Vagina (tissue), 2 donors: ENCODE results near the gene SNX6. TPM values are rescaled to one million over a fixed set of nuclear protein-coding genes. Genes with fewer than 3 reads are reported as not detected.
"Not testable (repeated sequence)": the region's sequence is repeated elsewhere in the genome, so short reads cannot be mapped to it uniquely, and the experiment has no call there.

Experiments used
- DNase-seq, 2 donors: peaks; one replicate each; pipeline ENCODE4 v3.0.0-alpha.2; 2017; ENCODE audit errors: extremely low spot score in 2 of 2
- H3K27ac ChIP-seq: fragments of 200-600 bp; sonication (generic); one replicate; pipeline ENCODE4 v1.5.1; 2019
- H3K27me3 ChIP-seq: fragments of 200-600 bp; sonication (generic); one replicate; pipeline ENCODE4 v1.5.1; 2019
- H3K36me3 ChIP-seq, 2 donors: fragments of 200-600 bp; sonication (generic); one replicate each; pipeline ENCODE4 v1.5.1; 2017 to 2019
- H3K4me1 ChIP-seq: fragments of 200-600 bp; sonication (generic); one replicate; pipeline ENCODE4 v1.5.1; 2019
- H3K4me3 ChIP-seq, 2 donors: fragments of 200-600 bp; sonication (generic); 1 replicate in 1 of 2; 2 replicates in 1 of 2; pipeline ENCODE4 v1.5.1; 2016 to 2019
- H3K9me3 ChIP-seq: fragments of 200-600 bp; sonication (generic); one replicate; pipeline ENCODE4 v1.5.1; 2019
- POLR2A ChIP-seq, 2 donors: fragments of 450-650 bp; IDR thresholded peaks; one replicate each; pipeline ENCODE4 v1.6.1; 2017; ENCODE audit warnings: antibody characterized with exemption in 2 of 2, mild to moderate bottlenecking in 2 of 2, moderate library complexity in 2 of 2
- POLR2AphosphoS5 ChIP-seq, 2 donors: sonication (generic); formaldehyde crosslinking; IDR thresholded peaks; one replicate each; pipeline ENCODE4 v1.9.0; 2017; ENCODE audit warnings: antibody characterized with exemption in 2 of 2, mild to moderate bottlenecking in 2 of 2, low read depth in 1 of 2; ENCODE audit not compliant: insufficient read depth in 1 of 2
- intact Hi-C: fragments of 100-400 bp; cut with DNase I; formaldehyde crosslinking; loops from one replicate; pipeline ENCODE4 v1.15.1; 2023
- total RNA-seq: library from RNA; depleted of rRNA; stranded (reverse); fragments of >200 nt; gene quantifications from one replicate; pipeline ENCODE4 v1.2.3, GENCODE V29; 2016
- TF ChIP-seq, protein P1 (sequence below), 3 experiments: fragments of 450-650 bp in 2 of 3; fragments of 200-600 bp in 1 of 3; sonication (generic) in 1 of 3; IDR thresholded peaks; one replicate each; pipeline ENCODE4 v1.5.1; 2017 to 2019; ENCODE audit warnings: antibody characterized with exemption in 3 of 3, mild to moderate bottlenecking in 2 of 3, moderate library complexity in 2 of 3

SNX6 gene
- total RNA-seq, 1 donor from 2014 or later, result 46.4 TPM

DNA sequence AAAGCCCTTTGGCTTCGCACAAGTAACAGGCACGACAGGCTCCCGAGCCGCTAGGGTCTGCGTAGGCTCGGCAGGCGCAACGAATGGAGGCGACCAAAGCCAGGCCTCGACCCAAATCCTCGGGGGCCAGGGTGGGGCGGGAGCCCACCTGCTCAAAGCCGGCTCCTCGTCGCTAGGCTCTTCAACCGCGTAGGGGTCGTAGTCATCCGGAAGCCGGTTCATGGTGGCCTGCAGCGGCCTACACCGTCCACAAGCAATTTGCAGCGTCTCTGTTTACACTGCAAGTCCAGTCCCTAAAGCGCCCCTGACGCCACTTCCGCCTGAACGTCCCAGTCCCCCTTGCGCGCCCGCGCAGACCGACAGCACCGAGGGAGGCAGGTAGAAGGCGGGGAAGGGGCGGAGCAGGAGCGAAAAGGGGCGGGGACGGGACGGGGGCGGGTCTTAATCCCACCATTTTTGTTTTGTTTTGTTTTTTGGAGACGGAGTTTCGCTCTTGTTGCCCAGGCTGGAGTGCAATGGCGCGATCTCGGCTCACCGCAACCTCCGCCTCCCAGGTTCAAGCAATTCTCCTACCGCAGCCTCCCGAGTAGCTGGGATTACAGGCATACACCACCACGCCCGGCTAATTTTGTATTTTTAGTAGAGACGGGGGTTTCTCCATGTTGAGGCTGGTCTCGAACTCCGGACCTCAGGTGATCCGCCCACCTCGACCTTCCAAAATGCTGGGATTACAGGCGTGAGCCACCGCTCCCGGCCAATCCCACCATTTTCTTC is 90.4 kb downstream of the SNX6 start, which contains the start of gene EAPP:
TSS of gene EAPP (minus strand) at position 295 of the 774 bp plus-strand sequence. CDS start at position 222, 73 bp downstream.
- H3K9me3 ChIP-seq, result no peaks in the 10 kb centered on the region
- DNase-seq, result peak; percentile 99
- H3K4me3 ChIP-seq, result peak within 1 kb of the TSS; percentile 83 to 87
- peaks cover 0 to 17% of the 10 kb centered on the region in 2 donors for H3K36me3 ChIP-seq
- peak within 1 kb of the TSS; percentile 98 for H3K27ac ChIP-seq
- peaks cover 23% of the 10 kb centered on the region for H3K4me1 ChIP-seq
- no peaks in the 10 kb centered on the region for H3K27me3 ChIP-seq
- intact Hi-C loops, result no loop called here
- TF ChIP-seq, protein P1, sequence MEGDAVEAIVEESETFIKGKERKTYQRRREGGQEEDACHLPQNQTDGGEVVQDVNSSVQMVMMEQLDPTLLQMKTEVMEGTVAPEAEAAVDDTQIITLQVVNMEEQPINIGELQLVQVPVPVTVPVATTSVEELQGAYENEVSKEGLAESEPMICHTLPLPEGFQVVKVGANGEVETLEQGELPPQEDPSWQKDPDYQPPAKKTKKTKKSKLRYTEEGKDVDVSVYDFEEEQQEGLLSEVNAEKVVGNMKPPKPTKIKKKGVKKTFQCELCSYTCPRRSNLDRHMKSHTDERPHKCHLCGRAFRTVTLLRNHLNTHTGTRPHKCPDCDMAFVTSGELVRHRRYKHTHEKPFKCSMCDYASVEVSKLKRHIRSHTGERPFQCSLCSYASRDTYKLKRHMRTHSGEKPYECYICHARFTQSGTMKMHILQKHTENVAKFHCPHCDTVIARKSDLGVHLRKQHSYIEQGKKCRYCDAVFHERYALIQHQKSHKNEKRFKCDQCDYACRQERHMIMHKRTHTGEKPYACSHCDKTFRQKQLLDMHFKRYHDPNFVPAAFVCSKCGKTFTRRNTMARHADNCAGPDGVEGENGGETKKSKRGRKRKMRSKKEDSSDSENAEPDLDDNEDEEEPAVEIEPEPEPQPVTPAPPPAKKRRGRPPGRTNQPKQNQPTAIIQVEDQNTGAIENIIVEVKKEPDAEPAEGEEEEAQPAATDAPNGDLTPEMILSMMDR (IDR thresholded peaks at IDR 0.05), result peak in 1 of 3 experiments; percentile 18
- peak; percentile 99 for TF ChIP-seq POLR2AphosphoS5 (IDR thresholded peaks at IDR 0.05; ENCODE audit: insufficient read depth in 1 of 2, low read depth in 1 of 2)
- peak; percentile 11 to 80 for TF ChIP-seq POLR2A (IDR thresholded peaks at IDR 0.05)

DNA sequence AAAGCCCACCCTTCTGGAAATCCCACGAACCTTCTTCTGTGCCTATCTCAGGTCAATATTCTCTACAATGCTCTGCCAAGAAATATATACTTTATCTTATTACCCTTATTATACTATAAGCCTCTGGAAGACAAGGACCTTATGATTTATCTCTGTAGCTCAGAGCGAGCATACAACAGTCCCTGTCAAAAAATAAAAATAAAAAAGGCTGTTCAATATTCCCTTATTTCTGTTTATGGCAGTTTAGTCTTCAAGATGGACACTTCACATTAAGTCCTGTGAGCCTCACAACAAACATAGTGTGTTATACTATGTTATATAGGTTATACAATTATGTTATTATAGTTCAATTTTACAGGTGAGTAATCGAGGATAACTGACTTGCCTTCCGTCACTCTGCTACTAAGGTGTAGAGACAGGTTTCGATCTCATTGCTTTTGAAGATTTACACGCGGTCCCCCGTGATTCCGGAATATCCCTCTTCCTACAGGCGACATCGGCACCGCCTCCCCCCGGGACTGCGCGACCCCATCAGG is 91.0 kb downstream of the SNX6 start:
- DNase-seq, result no peak
- peak overlapping the region; percentile 83 to 87 for H3K4me3 ChIP-seq
- peaks cover 23% of the 10 kb centered on the region for H3K4me1 ChIP-seq
- H3K36me3 ChIP-seq, result peaks cover 0 to 20% of the 10 kb centered on the region in 2 donors
- peak overlapping the region; percentile 98 for H3K27ac ChIP-seq
- no peaks in the 10 kb centered on the region for H3K9me3 ChIP-seq
- H3K27me3 ChIP-seq, result no peaks in the 10 kb centered on the region
- no peak for TF ChIP-seq POLR2A (IDR thresholded peaks at IDR 0.05)
- no peak for TF ChIP-seq POLR2AphosphoS5 (IDR thresholded peaks at IDR 0.05; ENCODE audit: insufficient read depth in 1 of 2, low read depth in 1 of 2)
- TF ChIP-seq, protein P1 (IDR thresholded peaks at IDR 0.05), result no peak
- intact Hi-C loops, result no loop called here

DNA sequence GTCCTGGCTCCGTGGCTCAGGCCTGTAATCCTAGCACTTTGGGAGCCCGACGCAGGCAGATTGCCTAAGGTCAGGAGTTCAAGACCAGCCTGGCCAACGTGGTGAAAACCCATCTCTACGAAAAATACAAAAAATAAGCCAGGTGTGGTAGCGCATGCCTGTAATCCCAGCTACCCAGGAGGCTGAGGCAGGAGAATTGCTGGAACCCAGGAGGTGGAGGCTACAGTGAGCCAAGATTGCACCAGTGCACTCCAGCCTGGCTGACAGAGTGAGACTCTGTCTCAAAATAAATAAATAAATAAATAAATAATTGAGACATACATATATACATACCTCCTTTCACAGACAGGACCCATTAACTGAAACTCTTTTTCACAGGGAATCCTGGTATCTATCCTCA is 91.9 kb downstream of the SNX6 start:
- Histone ChIP-seq H3K36me3 (peaks cover 0 to 28% of the 10 kb centered on the region in 2 donors), H3K4me1 (peaks cover 23% of the 10 kb centered on the region), H3K4me3 (peak overlapping the region; percentile 83 to 87), H3K27ac (peak overlapping the region; percentile 98)
- H3K27me3 ChIP-seq, H3K9me3 ChIP-seq, intact Hi-C loops, DNase-seq: not testable (repeated sequence)

DNA sequence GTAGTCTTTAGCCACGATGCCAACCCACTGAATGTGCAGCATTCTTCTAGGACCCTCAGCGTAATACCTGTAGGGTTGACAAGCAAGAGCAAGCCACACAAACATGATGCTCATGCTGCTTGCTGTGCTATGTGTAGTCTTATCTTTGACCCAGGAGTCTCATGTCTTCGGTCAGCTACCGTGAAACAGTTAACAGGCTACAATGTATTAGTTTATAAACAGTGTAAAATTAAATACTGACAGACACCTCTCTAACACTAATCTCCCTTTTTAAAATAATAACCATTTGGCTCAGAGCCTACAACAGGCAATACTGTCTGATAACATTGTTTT is 92.3 kb downstream of the SNX6 start:
- Histone ChIP-seq H3K4me1 (peaks cover 23% of the 10 kb centered on the region), H3K36me3 (peaks cover 0 to 33% of the 10 kb centered on the region in 2 donors), H3K27me3 (no peaks in the 10 kb centered on the region), H3K4me3 (no peak overlapping the region), H3K9me3 (no peaks in the 10 kb centered on the region), H3K27ac (peak overlapping the region; percentile 98)
- intact Hi-C loops, result no loop called here
- no peak for DNase-seq
- TF ChIP-seq POLR2A (IDR thresholded peaks at IDR 0.05) (no peak), POLR2AphosphoS5 (IDR thresholded peaks at IDR 0.05; ENCODE audit: insufficient read depth in 1 of 2, low read depth in 1 of 2) (no peak)
- TF ChIP-seq, protein P1 (IDR thresholded peaks at IDR 0.05), result no peak

DNA sequence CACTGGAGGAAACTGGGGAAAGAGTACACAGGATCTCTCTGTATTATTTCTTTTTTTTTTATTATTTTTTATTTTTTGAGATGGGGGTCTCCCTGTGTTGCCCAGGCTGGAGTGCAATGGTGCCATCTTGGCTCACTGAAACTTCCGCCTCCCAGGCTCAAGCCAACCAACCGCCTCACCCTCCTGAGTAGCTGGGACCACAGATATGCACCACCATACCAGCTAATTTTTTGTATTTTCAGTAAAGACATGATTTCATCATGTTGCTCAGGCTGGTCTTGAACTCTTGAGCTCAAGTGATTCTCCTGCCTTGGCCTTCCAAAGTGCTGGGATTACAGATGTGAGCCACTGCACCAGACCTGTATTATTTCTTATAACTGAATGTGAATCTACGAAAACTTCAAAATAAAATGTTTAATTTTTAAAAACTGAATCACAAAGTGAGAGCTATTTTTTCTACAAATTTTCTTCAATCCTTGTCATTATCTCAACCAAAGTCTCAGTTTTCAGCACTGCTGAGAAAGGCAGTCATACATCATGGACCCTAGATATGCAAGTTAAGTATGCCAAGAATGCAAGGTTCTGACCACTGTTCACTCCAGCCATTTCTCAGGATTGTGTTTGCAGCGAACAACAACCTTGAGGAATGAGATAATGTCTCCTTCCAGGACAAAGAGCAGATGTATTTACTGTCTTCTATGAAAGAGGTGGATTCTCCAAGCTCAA is 92.8 kb downstream of the SNX6 start:
- Histone ChIP-seq H3K4me3 (no peak overlapping the region), H3K36me3 (peaks cover 0 to 38% of the 10 kb centered on the region in 2 donors), H3K4me1 (peaks cover 23% of the 10 kb centered on the region), H3K9me3 (no peaks in the 10 kb centered on the region), H3K27ac (no peak overlapping the region), H3K27me3 (no peaks in the 10 kb centered on the region)
- no peak for DNase-seq
- TF ChIP-seq, protein P1 (IDR thresholded peaks at IDR 0.05), result no peak
- intact Hi-C loops, result no loop called here
